Esophagus squamous epithelium (tissue), 5 donors: Measurements from ENCODE around the gene MRC2. TPM values are rescaled to one million over a fixed set of nuclear protein-coding genes. Genes with fewer than 3 reads are reported as not detected.

Source experiments
- DNase-seq: peaks from one replicate; lab custom pipeline; 2025; lab: John Stamatoyannopoulos, UW
- H3K27ac ChIP-seq, 4 donors: fragments of 200-600 bp; sonication (generic); one replicate each; pipeline ENCODE4 v1.5.1; 2016 to 2019; ENCODE audit warnings: mild to moderate bottlenecking in 1 of 4
- H3K27me3 ChIP-seq, 4 donors: fragments of 200-600 bp; sonication (generic); 1 replicate in 3 of 4; 2 replicates in 1 of 4; pipeline versions ENCODE4 v1.5.1 to v1.6.0; 2017 to 2021; ENCODE audit warnings: antibody characterized with exemption in 1 of 4
- H3K36me3 ChIP-seq, 3 donors: fragments of 200-600 bp; sonication (generic); one replicate each; pipeline ENCODE4 v1.5.1; 2016 to 2019
- H3K4me1 ChIP-seq, 3 donors: fragments of 200-600 bp; sonication (generic); one replicate each; pipeline ENCODE4 v1.5.1; 2017 to 2019
- H3K4me3 ChIP-seq, 4 donors: fragments of 200-600 bp; sonication (generic); 1 replicate in 3 of 4; 2 replicates in 1 of 4; pipeline ENCODE4 v1.5.1; 2016 to 2019; ENCODE audit warnings: mild to moderate bottlenecking in 2 of 4, moderate library complexity in 1 of 4
- H3K9me3 ChIP-seq, 3 donors: fragments of 200-600 bp; sonication (generic); one replicate each; pipeline ENCODE4 v1.5.1; 2016 to 2019
- POLR2A ChIP-seq, 4 donors: fragments of 450-650 bp; IDR thresholded peaks; one replicate each; pipeline ENCODE4 v1.6.1; 2017; ENCODE audit warnings: antibody characterized with exemption in 4 of 4, mild to moderate bottlenecking in 4 of 4, moderate library complexity in 3 of 4
- WGBS, 2 donors: methylation state at CpG; one replicate each; pipeline ENCODE4 v1.1.5; 2018; 5-methylcytosine and 5-hydroxymethylcytosine counted together
- intact Hi-C: fragments of 100-400 bp; cut with DNase I; formaldehyde crosslinking; loops from one replicate; pipeline ENCODE4 v1.15.0; 2022
- total RNA-seq, 4 donors: library from RNA; depleted of rRNA; stranded (reverse); fragments of >200 nt; gene quantifications; one replicate each; pipeline ENCODE4 v1.1.0, GENCODE V29; 2016
- TF ChIP-seq, protein P1 (sequence below), 6 experiments: fragments of 450-650 bp in 4 of 6; fragments of 200-600 bp in 2 of 6; sonication (generic) in 2 of 6; IDR thresholded peaks; one replicate each; pipeline ENCODE4 v1.5.1; 2016 to 2019; ENCODE audit warnings: antibody characterized with exemption in 6 of 6, mild to moderate bottlenecking in 4 of 6, moderate library complexity in 4 of 6
- donor health status: DM: yes; HTN: yes; CAD: no.

The MRC2 gene
- total RNA-seq, 4 donors from 2014 or later, result 38.8 to 64.7 (median 61.6) TPM

DNA sequence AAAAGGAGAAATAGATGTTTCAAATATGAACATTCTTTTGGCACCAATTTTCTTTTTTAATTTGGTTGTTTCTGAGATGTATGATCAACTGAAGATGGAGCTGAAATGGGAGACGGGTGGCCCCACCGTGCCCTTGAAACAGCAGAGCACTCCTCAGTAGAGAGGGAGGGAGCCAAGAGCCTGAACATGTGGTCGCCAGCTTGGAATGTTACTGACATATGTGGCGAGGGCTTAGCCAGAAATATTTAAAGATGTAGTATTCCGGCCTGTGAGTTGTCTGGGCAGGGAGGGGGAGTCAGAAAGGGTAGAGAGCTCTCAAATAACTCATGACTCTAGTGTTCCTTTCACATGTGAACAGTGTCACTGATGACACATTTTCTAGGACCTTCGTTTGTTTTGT is 13.3 kb upstream of the MRC2 start:
- H3K4me3 ChIP-seq, result no peak overlapping the region
- H3K9me3 ChIP-seq, result no peaks in the 10 kb centered on the region
- H3K27me3 ChIP-seq, result no peaks in the 10 kb centered on the region
- DNase-seq, result no peak
- no peak for TF ChIP-seq POLR2A (IDR thresholded peaks at IDR 0.05)
- TF ChIP-seq, protein P1, sequence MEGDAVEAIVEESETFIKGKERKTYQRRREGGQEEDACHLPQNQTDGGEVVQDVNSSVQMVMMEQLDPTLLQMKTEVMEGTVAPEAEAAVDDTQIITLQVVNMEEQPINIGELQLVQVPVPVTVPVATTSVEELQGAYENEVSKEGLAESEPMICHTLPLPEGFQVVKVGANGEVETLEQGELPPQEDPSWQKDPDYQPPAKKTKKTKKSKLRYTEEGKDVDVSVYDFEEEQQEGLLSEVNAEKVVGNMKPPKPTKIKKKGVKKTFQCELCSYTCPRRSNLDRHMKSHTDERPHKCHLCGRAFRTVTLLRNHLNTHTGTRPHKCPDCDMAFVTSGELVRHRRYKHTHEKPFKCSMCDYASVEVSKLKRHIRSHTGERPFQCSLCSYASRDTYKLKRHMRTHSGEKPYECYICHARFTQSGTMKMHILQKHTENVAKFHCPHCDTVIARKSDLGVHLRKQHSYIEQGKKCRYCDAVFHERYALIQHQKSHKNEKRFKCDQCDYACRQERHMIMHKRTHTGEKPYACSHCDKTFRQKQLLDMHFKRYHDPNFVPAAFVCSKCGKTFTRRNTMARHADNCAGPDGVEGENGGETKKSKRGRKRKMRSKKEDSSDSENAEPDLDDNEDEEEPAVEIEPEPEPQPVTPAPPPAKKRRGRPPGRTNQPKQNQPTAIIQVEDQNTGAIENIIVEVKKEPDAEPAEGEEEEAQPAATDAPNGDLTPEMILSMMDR (IDR thresholded peaks at IDR 0.05), result no peak
- H3K4me1 ChIP-seq, result peaks cover 0 to 7% (median 0%) of the 10 kb centered on the region in 3 donors
- no peak overlapping the region for H3K27ac ChIP-seq
- WGBS, 2 donors, result 73 to 76% methylated on average over 6 of the region's 6 CpGs
- intact Hi-C loops, result no loop called here
- peaks cover 0 to 75% (median 1%) of the 10 kb centered on the region in 3 donors for H3K36me3 ChIP-seq

DNA sequence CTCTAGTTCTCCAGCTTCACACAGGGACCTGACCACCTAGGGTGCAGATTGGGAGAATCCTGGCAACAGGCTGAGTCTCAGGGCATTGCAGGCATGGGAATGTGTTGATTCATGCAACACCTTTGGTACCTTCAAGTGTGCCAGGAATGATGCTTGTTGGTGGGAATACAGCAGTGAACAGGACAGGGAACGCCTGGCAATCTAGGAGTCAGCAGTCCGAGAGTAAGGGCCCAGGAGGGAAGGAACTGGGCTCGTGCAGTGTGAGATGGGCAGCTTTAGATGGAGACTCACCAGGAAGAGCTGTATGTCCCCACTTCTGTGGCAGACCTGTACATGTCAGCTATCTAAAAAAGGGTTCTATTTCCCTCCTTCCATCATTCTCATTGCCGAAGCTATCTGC is 12.0 kb upstream of the MRC2 start:
- 93 to 95% methylated on average over 3 to 4 of the region's 4 CpGs for WGBS, 2 donors
- Histone ChIP-seq H3K27ac (no peak overlapping the region), H3K36me3 (peaks cover 0 to 62% (median 0%) of the 10 kb centered on the region in 3 donors), H3K9me3 (no peaks in the 10 kb centered on the region), H3K4me1 (peaks cover 0 to 7% (median 0%) of the 10 kb centered on the region in 3 donors), H3K4me3 (no peak overlapping the region), H3K27me3 (no peaks in the 10 kb centered on the region)
- DNase-seq, result no peak
- intact Hi-C loops, result no loop called here
- TF ChIP-seq, protein P1 (IDR thresholded peaks at IDR 0.05), result no peak
- no peak for TF ChIP-seq POLR2A (IDR thresholded peaks at IDR 0.05)

DNA sequence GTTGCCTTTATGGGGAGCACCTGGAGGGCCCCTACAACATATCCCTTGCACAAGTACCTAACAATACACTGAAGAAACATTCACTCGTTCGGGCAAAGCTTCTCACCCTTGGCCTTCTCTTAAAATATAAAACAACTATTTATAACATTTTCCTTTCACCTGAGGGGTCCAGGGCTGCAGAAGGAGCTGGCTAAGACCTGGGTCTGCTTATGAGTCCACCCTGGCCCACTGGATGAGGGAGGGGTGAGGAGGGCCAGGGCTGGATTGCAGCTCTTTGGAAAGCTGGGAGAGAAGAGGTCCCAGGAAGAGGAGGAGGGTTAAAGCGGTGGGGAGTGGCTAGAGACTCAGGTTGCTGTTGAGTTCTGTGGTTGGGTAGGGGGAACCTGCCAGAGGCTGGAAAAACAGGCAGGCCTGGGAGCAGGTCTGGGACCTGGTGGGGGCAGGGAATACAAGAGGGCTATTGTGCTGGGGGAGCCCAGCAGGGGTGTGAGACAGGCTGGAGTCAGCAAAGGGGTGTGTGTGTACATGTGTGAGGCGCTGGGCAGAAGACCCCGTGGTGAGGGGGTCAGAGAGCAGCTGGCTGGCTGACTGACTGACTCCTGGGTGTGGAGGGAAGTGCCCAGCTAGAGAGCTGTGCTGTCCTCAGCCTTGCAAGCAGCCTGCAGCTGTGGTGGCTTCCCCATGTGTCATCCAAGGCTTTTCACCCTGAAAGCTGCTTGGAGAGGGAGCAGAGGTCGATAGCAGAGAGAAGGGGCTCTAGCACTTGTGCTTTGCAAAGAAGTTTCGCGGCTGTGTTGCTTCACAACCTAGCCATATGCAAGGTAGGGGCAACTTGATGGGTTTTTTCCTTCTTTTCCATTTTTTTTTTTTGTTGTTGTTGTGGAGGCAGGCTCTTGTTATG is 10.2 kb upstream of the MRC2 start:
- H3K4me3 ChIP-seq, result no peak overlapping the region
- 78 to 81% methylated on average over 7 of the region's 8 CpGs for WGBS, 2 donors
- peaks cover 0 to 44% (median 0%) of the 10 kb centered on the region in 3 donors for H3K36me3 ChIP-seq
- H3K27ac ChIP-seq, result no peak overlapping the region
- no peaks in the 10 kb centered on the region for H3K27me3 ChIP-seq
- peaks cover 0 to 7% (median 0%) of the 10 kb centered on the region in 3 donors for H3K4me1 ChIP-seq
- no peak for DNase-seq
- H3K9me3 ChIP-seq, result no peaks in the 10 kb centered on the region
- TF ChIP-seq, protein P1 (IDR thresholded peaks at IDR 0.05), result no peak
- TF ChIP-seq POLR2A (IDR thresholded peaks at IDR 0.05), result no peak
- intact Hi-C loops, result no loop called here

DNA sequence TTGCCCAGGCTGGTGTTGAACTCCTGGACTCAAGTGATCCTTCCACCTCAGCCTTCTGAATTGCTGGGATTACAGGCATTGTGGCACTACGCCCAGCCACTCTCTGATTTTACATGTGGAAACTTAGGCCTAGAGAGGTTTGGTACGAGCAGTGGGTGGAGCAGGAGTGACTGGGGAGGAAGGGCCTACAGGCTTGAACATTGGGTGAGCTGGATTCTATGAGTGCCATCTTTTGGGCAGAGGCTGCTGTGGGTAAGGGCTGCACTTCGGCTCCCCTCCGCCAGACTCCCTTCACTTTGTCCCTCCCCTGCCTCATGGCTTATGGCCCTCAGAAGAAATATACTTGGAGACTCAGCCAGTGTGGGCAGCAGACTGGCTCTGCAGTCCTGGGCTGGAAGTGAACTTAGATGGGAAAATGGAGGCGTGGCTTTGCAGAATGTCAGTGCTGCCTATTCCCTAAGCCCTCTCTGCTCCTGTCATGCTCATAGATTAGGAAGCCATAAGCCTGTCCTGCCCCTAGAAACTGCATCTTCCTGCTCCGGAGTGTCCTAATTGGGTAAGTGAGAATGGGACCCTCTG is 9.5 kb upstream of the MRC2 start:
- TF ChIP-seq, protein P1 (IDR thresholded peaks at IDR 0.05), result no peak
- TF ChIP-seq POLR2A (IDR thresholded peaks at IDR 0.05), result no peak
- intact Hi-C loops, result no loop called here
- Histone ChIP-seq H3K36me3 (peaks cover 0 to 37% (median 0%) of the 10 kb centered on the region in 3 donors), H3K27ac (no peak overlapping the region), H3K4me1 (peaks cover 0 to 7% (median 0%) of the 10 kb centered on the region in 3 donors), H3K9me3 (no peaks in the 10 kb centered on the region), H3K27me3 (no peaks in the 10 kb centered on the region), H3K4me3 (no peak overlapping the region)
- 61 to 94% methylated on average over 2 to 5 of the region's 6 CpGs for WGBS, 2 donors
- no peak for DNase-seq
